Neural cell (in vitro differentiated cells): Measurements from ENCODE around the gene GOLGA2. TPM values are rescaled to one million over a fixed set of nuclear protein-coding genes. Genes with fewer than 3 reads are reported as not detected.

Experiments used
- H2AFZ ChIP-seq: fragments of 200-600, 300-800 bp; sonication (generic), shearing (Covaris generic); 2 replicates; pipeline ENCODE4 v1.6.0; 2014; ENCODE audit warnings: low read depth, mild to moderate bottlenecking, antibody characterized with exemption, low read length, moderate library complexity
- H3F3A ChIP-seq: fragments of 200-600 bp; shearing (Covaris generic); 2 replicates; pipeline ENCODE4 v1.6.1; 2016; ENCODE audit warnings: mild to moderate bottlenecking, moderate library complexity, mixed read lengths, antibody characterized with exemption, low read length; ENCODE audit not compliant: insufficient read depth, poor library complexity, severe bottlenecking
- H3K27ac ChIP-seq: fragments of 200-600, 300-800 bp; sonication (generic), shearing (Covaris generic); 2 replicates; pipeline ENCODE4 v1.5.1; 2014; ENCODE audit warnings: mild to moderate bottlenecking, low read length, moderate library complexity
- H3K27me3 ChIP-seq: fragments of 300-800, 200-600 bp; sonication (generic), shearing (Covaris generic); 2 replicates; pipeline ENCODE4 v1.6.0; 2014; ENCODE audit warnings: mild to moderate bottlenecking, low read depth, low read length, moderate library complexity; ENCODE audit not compliant: insufficient read depth
- H3K36me3 ChIP-seq: fragments of 300-800, 200-600 bp; sonication (generic), shearing (Covaris generic); 2 replicates; pipeline ENCODE4 v1.5.1; 2014; ENCODE audit warnings: mild to moderate bottlenecking, antibody characterized with exemption, low read length, moderate library complexity; ENCODE audit not compliant: insufficient read depth
- H3K4me2 ChIP-seq: fragments of 300-800, 200-600 bp; sonication (generic), shearing (Covaris generic); 2 replicates; pipeline ENCODE4 v1.6.0; 2014; ENCODE audit warnings: mild to moderate bottlenecking, low read length
- H3K4me3 ChIP-seq: fragments of 300-800, 200-600 bp; sonication (generic), shearing (Covaris generic); 2 replicates; pipeline ENCODE4 v1.5.1; 2014; ENCODE audit warnings: mild to moderate bottlenecking, low read length, moderate library complexity
- H3K79me2 ChIP-seq: fragments of 200-600 bp; shearing (Covaris generic); replicated peaks from 2 replicates; pipeline ENCODE4 v1.6.0; 2014; ENCODE audit warnings: mild to moderate bottlenecking, low read length, moderate library complexity; ENCODE audit not compliant: insufficient read depth
- H3K9ac ChIP-seq: fragments of 300-800, 200-600 bp; sonication (generic), shearing (Covaris generic); 2 replicates; pipeline ENCODE4 v1.6.1; 2016; ENCODE audit warnings: mild to moderate bottlenecking, low read length, mixed read lengths
- H3K9me2 ChIP-seq: fragments of 200-600 bp; shearing (Covaris generic); 2 replicates; pipeline ENCODE4 v1.6.1; 2016; ENCODE audit warnings: mild to moderate bottlenecking, low read length, mixed read lengths; ENCODE audit not compliant: insufficient read depth
- H3K9me3 ChIP-seq: fragments of 200-600, 300-800 bp; sonication (generic), shearing (Covaris generic); 2 replicates; pipeline ENCODE4 v1.6.1; 2016; ENCODE audit warnings: mild to moderate bottlenecking, mixed run types, low read length, moderate library complexity, mixed read lengths
- H4K20me1 ChIP-seq: fragments of 200-600 bp; shearing (Covaris generic); 2 replicates; pipeline ENCODE4 v1.6.1; 2016; ENCODE audit warnings: mild to moderate bottlenecking, mixed run types; ENCODE audit not compliant: insufficient read depth
- EP300 ChIP-seq: fragments of 450-650 bp; conservative IDR thresholded peaks from 2 replicates; pipeline ENCODE4 v1.6.1; 2014; ENCODE audit warnings: antibody characterized with exemption, mild to moderate bottlenecking, moderate library complexity; ENCODE audit not compliant: poor library complexity, severe bottlenecking
- EZH2 ChIP-seq: fragments of 200-600, 300-800 bp; shearing (Covaris generic), sonication (generic); IDR thresholded peaks from 2 replicates; pipeline ENCODE4 v1.6.1; 2014; ENCODE audit warnings: antibody characterized with exemption, low read length, borderline replicate concordance, mild to moderate bottlenecking; ENCODE audit not compliant: insufficient read depth, poor library complexity, severe bottlenecking
- MXI1 ChIP-seq: fragments of 450-650 bp; conservative IDR thresholded peaks from 2 replicates; pipeline ENCODE4 v1.6.1; 2014; ENCODE audit warnings: antibody characterized with exemption, mild to moderate bottlenecking; ENCODE audit not compliant: poor library complexity, severe bottlenecking
- POLR2AphosphoS5 ChIP-seq: IDR thresholded peaks from 2 replicates; pipeline ENCODE4 v1.6.1; 2012
- RAD21 ChIP-seq: fragments of 450-650 bp; conservative IDR thresholded peaks from 2 replicates; pipeline ENCODE4 v1.6.1; 2014; ENCODE audit warnings: antibody characterized with exemption, mild to moderate bottlenecking, moderate library complexity
- SMC3 ChIP-seq: fragments of 450-650 bp; conservative IDR thresholded peaks from 2 replicates; pipeline ENCODE4 v1.6.1; 2014; ENCODE audit warnings: antibody characterized with exemption, mild to moderate bottlenecking, moderate library complexity; ENCODE audit not compliant: poor library complexity
- TAF1 ChIP-seq: IDR thresholded peaks from 2 replicates; pipeline ENCODE4 v1.6.1; 2012; ENCODE audit warnings: low read depth
- polyA plus RNA-seq: library from polyadenylated mRNA; depleted of rRNA; stranded (reverse); fragments of >200 nt; gene quantifications from 2 replicates; pipeline ENCODE4 v1.2.3, GENCODE V29; 2014
- TF ChIP-seq, protein P1 (sequence below): IDR thresholded peaks from 2 replicates; pipeline ENCODE4 v1.6.1; 2012; ENCODE audit warnings: borderline replicate concordance
- TF ChIP-seq, protein P2 (sequence below): fragments of 450-650 bp; IDR thresholded peaks from 2 replicates; pipeline ENCODE4 v1.5.1; 2014; ENCODE audit warnings: antibody characterized with exemption, mild to moderate bottlenecking, moderate library complexity; ENCODE audit not compliant: poor library complexity, severe bottlenecking

The GOLGA2 gene
- polyA plus RNA-seq, 1 donor from 2014 or later = 46.3 TPM

DNA sequence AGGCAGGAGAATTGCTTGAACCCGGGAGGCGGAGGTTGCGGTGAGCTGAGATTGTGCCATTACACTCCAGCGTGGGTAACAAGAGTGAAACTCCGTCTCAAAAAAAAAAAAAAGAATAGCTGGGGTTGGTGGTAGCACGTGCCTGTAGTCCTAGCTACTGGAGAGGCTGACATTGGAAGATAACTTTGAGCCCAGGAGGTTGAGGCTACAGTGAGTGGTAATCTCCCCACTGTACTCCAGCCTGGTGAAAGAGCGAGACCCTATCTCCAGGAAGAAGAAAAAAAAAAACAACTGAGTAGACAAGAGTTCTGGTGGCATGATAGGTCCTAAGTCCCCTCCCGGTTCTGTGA is 26.3 kb downstream of the GOLGA2 start:
- no peak overlapping the region for H3K27ac ChIP-seq
- H3F3A ChIP-seq = no peaks in the 10 kb centered on the region
- H3K9me2 ChIP-seq = no peaks in the 10 kb centered on the region
- H3K9me3 ChIP-seq = no peaks in the 10 kb centered on the region
- no peaks in the 10 kb centered on the region for H4K20me1 ChIP-seq
- TF ChIP-seq POLR2AphosphoS5 (no peak), RAD21 (no peak), SMC3 (no peak), EZH2 (no peak), EP300 (no peak), MXI1 (no peak), TAF1 (no peak)
- TF ChIP-seq, protein P1, sequence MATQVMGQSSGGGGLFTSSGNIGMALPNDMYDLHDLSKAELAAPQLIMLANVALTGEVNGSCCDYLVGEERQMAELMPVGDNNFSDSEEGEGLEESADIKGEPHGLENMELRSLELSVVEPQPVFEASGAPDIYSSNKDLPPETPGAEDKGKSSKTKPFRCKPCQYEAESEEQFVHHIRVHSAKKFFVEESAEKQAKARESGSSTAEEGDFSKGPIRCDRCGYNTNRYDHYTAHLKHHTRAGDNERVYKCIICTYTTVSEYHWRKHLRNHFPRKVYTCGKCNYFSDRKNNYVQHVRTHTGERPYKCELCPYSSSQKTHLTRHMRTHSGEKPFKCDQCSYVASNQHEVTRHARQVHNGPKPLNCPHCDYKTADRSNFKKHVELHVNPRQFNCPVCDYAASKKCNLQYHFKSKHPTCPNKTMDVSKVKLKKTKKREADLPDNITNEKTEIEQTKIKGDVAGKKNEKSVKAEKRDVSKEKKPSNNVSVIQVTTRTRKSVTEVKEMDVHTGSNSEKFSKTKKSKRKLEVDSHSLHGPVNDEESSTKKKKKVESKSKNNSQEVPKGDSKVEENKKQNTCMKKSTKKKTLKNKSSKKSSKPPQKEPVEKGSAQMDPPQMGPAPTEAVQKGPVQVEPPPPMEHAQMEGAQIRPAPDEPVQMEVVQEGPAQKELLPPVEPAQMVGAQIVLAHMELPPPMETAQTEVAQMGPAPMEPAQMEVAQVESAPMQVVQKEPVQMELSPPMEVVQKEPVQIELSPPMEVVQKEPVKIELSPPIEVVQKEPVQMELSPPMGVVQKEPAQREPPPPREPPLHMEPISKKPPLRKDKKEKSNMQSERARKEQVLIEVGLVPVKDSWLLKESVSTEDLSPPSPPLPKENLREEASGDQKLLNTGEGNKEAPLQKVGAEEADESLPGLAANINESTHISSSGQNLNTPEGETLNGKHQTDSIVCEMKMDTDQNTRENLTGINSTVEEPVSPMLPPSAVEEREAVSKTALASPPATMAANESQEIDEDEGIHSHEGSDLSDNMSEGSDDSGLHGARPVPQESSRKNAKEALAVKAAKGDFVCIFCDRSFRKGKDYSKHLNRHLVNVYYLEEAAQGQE = no peak
- TF ChIP-seq, protein P2, sequence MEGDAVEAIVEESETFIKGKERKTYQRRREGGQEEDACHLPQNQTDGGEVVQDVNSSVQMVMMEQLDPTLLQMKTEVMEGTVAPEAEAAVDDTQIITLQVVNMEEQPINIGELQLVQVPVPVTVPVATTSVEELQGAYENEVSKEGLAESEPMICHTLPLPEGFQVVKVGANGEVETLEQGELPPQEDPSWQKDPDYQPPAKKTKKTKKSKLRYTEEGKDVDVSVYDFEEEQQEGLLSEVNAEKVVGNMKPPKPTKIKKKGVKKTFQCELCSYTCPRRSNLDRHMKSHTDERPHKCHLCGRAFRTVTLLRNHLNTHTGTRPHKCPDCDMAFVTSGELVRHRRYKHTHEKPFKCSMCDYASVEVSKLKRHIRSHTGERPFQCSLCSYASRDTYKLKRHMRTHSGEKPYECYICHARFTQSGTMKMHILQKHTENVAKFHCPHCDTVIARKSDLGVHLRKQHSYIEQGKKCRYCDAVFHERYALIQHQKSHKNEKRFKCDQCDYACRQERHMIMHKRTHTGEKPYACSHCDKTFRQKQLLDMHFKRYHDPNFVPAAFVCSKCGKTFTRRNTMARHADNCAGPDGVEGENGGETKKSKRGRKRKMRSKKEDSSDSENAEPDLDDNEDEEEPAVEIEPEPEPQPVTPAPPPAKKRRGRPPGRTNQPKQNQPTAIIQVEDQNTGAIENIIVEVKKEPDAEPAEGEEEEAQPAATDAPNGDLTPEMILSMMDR = no peak
- no peaks in the 10 kb centered on the region for H3K27me3 ChIP-seq
- no peak overlapping the region for H3K4me2 ChIP-seq
- no peaks in the 10 kb centered on the region for H3K36me3 ChIP-seq
- no peak overlapping the region for H3K4me3 ChIP-seq
- no peak overlapping the region for H2AFZ ChIP-seq
- H3K9ac ChIP-seq = no peak overlapping the region
- H3K79me2 ChIP-seq = no peaks in the 10 kb centered on the region

DNA sequence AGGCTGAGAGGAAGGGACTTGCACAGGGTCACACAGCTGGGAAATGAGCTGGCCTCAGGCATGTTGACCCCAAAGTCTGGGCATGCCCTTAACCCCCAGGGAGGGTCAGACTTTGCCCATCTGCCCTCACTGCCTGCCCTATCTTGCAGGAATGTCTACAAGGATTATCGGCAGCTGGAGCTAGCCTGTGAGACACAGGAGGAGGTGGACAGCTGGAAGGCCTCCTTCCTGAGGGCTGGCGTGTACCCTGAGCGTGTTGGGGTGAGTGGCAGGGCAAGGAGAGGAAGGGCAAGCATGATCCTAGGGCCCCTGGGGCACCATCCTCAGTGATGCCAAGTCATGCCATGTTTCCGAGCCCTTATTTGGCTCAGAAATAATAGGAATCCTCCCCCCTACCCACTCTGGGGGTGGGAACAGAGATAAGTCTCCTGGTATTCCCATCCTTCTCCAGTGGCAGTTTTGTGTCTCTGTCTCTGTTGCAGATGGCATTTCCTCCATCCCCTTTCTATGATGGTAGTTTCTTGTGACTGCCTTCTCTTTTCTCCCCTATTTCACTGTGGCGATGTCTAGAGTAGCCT is 28.5 kb downstream of the GOLGA2 start:
- no peaks in the 10 kb centered on the region for H4K20me1 ChIP-seq
- H3K36me3 ChIP-seq = no peaks in the 10 kb centered on the region
- no peak overlapping the region for H2AFZ ChIP-seq
- TF ChIP-seq, protein P1 = no peak
- TF ChIP-seq SMC3 (no peak), EZH2 (no peak), RAD21 (no peak), TAF1 (no peak), POLR2AphosphoS5 (no peak), EP300 (no peak), MXI1 (no peak)
- TF ChIP-seq, protein P2 = no peak
- H3K4me3 ChIP-seq = no peak overlapping the region
- no peak overlapping the region for H3K27ac ChIP-seq
- H3K27me3 ChIP-seq = no peaks in the 10 kb centered on the region
- no peak overlapping the region for H3K9ac ChIP-seq
- H3K9me2 ChIP-seq = no peaks in the 10 kb centered on the region
- H3K4me2 ChIP-seq = no peak overlapping the region
- no peaks in the 10 kb centered on the region for H3K79me2 ChIP-seq
- no peaks in the 10 kb centered on the region for H3F3A ChIP-seq
- no peaks in the 10 kb centered on the region for H3K9me3 ChIP-seq
